Measurements from ENCODE around the gene KCNK4. TPM values are rescaled to one million over a fixed set of nuclear protein-coding genes. Genes with fewer than 3 reads are reported as not detected.
A peak's percentile ranks its signal among the peaks of the same experiment; 100 is the strongest.

KCNK4 gene
- total RNA-seq, 4 donors from 2014 or later = not detected

GRCh38 chr11:64283092-64283491, 8.0 kb upstream of the KCNK4 start:
- no peak for ATAC-seq (ENCODE audit: low FRiP score)
- DNase-seq (ENCODE audit: low spot score) = no peak
- no peak for TF ChIP-seq CTCF (IDR thresholded peaks at IDR 0.05)

GRCh38 chr11:64284048-64284961, 6.8 kb upstream of the KCNK4 start, which contains the start of gene BAD:
TSS of gene BAD (minus strand) at chr11:64284665. CDS start at chr11:64284368, 297 bp downstream.
- ATAC-seq (ENCODE audit: low FRiP score) (peak; percentile 90), DNase-seq (ENCODE audit: low spot score) (peak; percentile 84)
- TF ChIP-seq CTCF (IDR thresholded peaks at IDR 0.05) = no peak

- DNase-seq (ENCODE audit: low spot score) (peak; percentile 68), ATAC-seq (ENCODE audit: low FRiP score) (peak; percentile 67)
- TF ChIP-seq CTCF (IDR thresholded peaks at IDR 0.05) = no peak
Observed at GRCh38 chr11:64284962-64285884, 5.9 kb upstream of the KCNK4 start, which contains the start of gene GPR137. TSS of gene GPR137 (plus strand) at chr11:64285848. CDS start at chr11:64286525, 677 bp downstream.

GRCh38 chr11:64285885-64286800, 5.0 kb upstream of the KCNK4 start:
- peak; percentile 0 for ATAC-seq (ENCODE audit: low FRiP score)
- TF ChIP-seq CTCF (IDR thresholded peaks at IDR 0.05) = no peak
- DNase-seq (ENCODE audit: low spot score) = no peak

DNA sequence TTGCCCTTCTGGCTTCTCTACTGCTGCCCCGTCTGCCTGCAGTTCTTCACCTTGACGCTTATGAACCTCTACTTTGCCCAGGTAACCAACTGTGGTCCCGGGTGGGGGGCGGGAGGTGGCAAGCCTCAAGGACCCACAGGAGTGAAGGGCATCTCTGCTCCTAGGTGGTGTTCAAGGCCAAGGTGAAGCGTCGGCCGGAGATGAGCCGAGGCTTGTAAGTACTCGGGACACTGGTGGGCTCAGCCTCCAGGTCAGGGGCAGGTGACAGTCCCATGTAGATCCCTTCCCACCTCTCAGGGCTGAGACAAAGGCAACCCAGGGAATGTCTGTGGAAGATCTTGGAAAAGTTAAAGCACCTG, 4.3 kb upstream of the KCNK4 start:
- no peak for DNase-seq (ENCODE audit: low spot score)
- no peak for TF ChIP-seq CTCF (IDR thresholded peaks at IDR 0.05)
- ATAC-seq (ENCODE audit: low FRiP score) = no peak

DNA sequence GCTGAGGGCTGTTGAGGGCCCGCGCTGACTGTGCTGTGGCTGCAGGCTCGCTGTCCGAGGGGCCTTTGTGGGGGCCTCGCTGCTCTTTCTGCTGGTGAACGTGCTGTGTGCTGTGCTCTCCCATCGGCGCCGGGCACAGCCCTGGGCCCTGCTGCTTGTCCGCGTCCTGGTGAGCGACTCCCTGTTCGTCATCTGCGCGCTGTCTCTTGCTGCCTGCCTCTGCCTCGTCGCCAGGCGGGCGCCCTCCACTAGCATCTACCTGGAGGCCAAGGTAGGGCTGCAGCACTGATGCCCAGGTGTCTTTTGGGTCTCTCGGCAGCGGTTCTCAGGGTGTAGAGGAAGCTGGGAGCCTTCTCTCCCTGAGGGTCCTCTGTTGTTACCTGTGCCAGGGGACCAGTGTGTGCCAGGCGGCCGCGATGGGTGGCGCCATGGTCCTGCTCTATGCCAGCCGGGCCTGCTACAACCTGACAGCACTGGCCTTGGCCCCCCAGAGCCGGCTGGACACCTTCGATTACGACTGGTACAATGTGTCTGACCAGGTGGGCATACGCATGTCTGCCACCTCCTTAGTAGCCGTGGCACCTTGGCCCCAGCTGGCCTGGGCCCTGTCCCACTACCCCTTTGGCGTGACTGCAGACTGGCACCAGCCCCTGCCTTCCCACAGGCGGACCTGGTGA, 3.3 kb upstream of the KCNK4 start:
- no peak for ATAC-seq (ENCODE audit: low FRiP score)
- no peak for TF ChIP-seq CTCF (IDR thresholded peaks at IDR 0.05)
- no peak for DNase-seq (ENCODE audit: low spot score)
